Mucosa of stomach (tissue), 1 donor: ENCODE measurements around the gene STRIP2.

ENCODE experiments used
- H3K27me3 ChIP-seq: one replicate; pipeline ENCODE4 v1.7.0; 2013; ENCODE audit warnings: mild to moderate bottlenecking, low read length; ENCODE audit not compliant: control insufficient read depth, insufficient read depth
- H3K36me3 ChIP-seq: one replicate; pipeline ENCODE4 v1.7.0; 2013; ENCODE audit warnings: low read length; ENCODE audit not compliant: control insufficient read depth, insufficient read depth
- H3K4me1 ChIP-seq: one replicate; pipeline ENCODE4 v1.7.0; 2013; ENCODE audit warnings: mild to moderate bottlenecking, low read length; ENCODE audit not compliant: control insufficient read depth, insufficient read depth
- H3K4me3 ChIP-seq: one replicate; pipeline ENCODE4 v1.7.0; 2013; ENCODE audit warnings: low read length
- H3K9ac ChIP-seq: one replicate; pipeline ENCODE4 v1.7.0; 2013; ENCODE audit warnings: mild to moderate bottlenecking, low read length, moderate library complexity
- H3K9me3 ChIP-seq: one replicate; pipeline ENCODE4 v1.7.0; 2013; ENCODE audit warnings: mild to moderate bottlenecking, low read length, moderate library complexity; ENCODE audit not compliant: control insufficient read depth
- donor health status: Pancreatic carcinoma.

STRIP2 gene

DNA sequence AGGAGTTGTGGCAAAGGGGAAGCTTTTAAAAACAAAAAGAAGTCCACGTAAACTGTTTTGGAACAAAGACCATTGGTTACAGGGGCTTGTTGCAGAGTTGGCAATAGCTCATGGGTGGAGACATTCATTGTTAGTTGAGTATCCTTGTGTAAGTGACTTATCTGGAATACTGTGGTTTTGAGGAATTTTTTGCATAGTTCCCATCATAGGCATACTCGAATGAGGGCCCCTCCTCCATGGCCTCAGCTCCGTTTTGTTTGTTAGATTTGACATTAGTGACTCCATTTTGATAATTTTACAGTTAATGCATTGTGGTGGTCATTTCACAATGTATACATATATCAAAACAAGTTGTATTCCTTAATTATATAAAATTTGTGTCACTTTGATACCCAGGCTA lies 55.3 kb downstream of the STRIP2 start:
- H3K9me3 ChIP-seq, result no peaks in the 10 kb centered on the region
- no peak overlapping the region for H3K9ac ChIP-seq
- H3K36me3 ChIP-seq, result no peaks in the 10 kb centered on the region
- H3K27me3 ChIP-seq, result no peaks in the 10 kb centered on the region
- no peak overlapping the region for H3K4me3 ChIP-seq
- no peaks in the 10 kb centered on the region for H3K4me1 ChIP-seq

DNA sequence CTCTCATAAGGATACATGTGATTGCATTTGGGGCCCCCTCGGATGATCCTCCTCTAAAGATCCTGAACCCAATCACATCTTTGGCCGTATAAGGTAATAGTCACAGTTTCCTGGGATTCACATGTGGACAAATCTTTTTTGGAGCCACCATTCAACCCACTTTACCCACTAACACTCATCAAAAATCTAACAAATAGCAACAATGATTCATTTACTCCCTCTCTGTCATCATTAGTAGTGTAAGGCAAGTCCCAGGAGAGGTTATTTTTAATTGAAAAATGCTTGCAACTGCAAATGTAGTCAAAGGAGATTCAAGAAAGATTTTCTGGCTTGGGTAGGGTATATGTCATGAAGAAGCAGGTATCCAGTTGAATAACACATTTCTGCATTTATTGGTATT lies 58.2 kb downstream of the STRIP2 start:
- H3K9ac ChIP-seq, result no peak overlapping the region
- no peaks in the 10 kb centered on the region for H3K4me1 ChIP-seq
- H3K27me3 ChIP-seq, result no peaks in the 10 kb centered on the region
- H3K4me3 ChIP-seq, result no peak overlapping the region
- no peaks in the 10 kb centered on the region for H3K36me3 ChIP-seq
- no peaks in the 10 kb centered on the region for H3K9me3 ChIP-seq

- H3K36me3 ChIP-seq, result no peaks in the 10 kb centered on the region
- no peak overlapping the region for H3K4me3 ChIP-seq
- no peaks in the 10 kb centered on the region for H3K27me3 ChIP-seq
- no peak overlapping the region for H3K9ac ChIP-seq
- H3K9me3 ChIP-seq, result no peaks in the 10 kb centered on the region
- H3K4me1 ChIP-seq, result no peaks in the 10 kb centered on the region
Measured at GRCh38 chr7:129493555-129493954, 59.3 kb downstream of the STRIP2 start.

GRCh38 chr7:129494041-129494440 lies 59.8 kb downstream of the STRIP2 start:
- Histone ChIP-seq H3K27me3 (no peaks in the 10 kb centered on the region), H3K36me3 (no peaks in the 10 kb centered on the region), H3K4me1 (no peaks in the 10 kb centered on the region), H3K4me3 (no peak overlapping the region), H3K9ac (no peak overlapping the region), H3K9me3 (no peaks in the 10 kb centered on the region)

- Histone ChIP-seq H3K9me3 (no peaks in the 10 kb centered on the region), H3K36me3 (no peaks in the 10 kb centered on the region), H3K9ac (no peak overlapping the region), H3K27me3 (no peaks in the 10 kb centered on the region), H3K4me3 (no peak overlapping the region), H3K4me1 (no peaks in the 10 kb centered on the region)
Measured at GRCh38 chr7:129495987-129496386, 61.8 kb downstream of the STRIP2 start.

GRCh38 chr7:129496653-129497052 lies 62.4 kb downstream of the STRIP2 start:
- no peaks in the 10 kb centered on the region for H3K27me3 ChIP-seq
- H3K36me3 ChIP-seq, result no peaks in the 10 kb centered on the region
- H3K4me3 ChIP-seq, result no peak overlapping the region
- H3K9me3 ChIP-seq, result no peaks in the 10 kb centered on the region
- H3K4me1 ChIP-seq, result peaks cover under 1% of the 10 kb centered on the region
- no peak overlapping the region for H3K9ac ChIP-seq

DNA sequence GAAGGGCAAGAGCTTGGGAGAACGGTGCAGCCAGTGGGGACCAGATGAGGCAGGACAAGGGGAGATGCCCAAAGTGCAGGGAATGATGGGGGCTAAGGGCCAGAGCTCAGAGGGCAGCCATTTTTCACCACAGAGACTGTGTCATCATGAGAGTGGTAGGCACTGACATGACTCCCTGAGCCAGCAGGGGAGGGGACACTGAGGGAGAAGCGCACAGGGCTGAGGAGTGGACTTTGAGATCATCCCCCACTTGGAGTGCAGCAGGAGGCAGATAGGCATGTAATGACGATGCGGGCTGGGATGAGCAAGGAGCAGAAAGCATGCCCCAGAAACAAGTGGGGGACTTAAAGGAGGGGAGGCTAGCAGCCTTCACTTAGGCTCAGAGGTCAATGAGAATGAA lies 62.9 kb downstream of the STRIP2 start:
- Histone ChIP-seq H3K4me1 (peaks cover 3% of the 10 kb centered on the region), H3K9ac (no peak overlapping the region), H3K36me3 (no peaks in the 10 kb centered on the region), H3K9me3 (no peaks in the 10 kb centered on the region), H3K4me3 (no peak overlapping the region), H3K27me3 (no peaks in the 10 kb centered on the region)

DNA sequence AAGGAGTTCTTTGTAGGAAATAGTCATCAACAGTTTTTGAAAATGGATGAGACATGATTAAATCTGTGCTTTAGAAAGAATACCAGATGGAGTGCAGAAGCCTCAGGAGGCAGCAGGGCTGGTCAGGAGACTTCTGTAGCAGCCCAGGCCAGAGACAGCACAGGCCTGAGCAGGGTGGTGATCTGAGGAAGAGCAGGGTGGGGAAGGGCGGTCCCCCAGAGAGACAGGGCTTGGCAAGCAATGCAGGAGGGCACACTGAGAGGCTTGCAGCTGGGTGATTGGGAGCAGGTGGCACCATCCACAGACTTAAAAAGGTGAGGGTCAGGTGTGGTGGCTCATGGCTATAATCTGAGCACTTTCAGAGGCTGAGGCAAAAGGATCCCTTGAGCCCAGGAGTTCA lies 63.8 kb downstream of the STRIP2 start:
- peaks cover 5% of the 10 kb centered on the region for H3K27me3 ChIP-seq
- no peak overlapping the region for H3K9ac ChIP-seq
- no peaks in the 10 kb centered on the region for H3K36me3 ChIP-seq
- peaks cover 8% of the 10 kb centered on the region for H3K4me1 ChIP-seq
- H3K4me3 ChIP-seq, result no peak overlapping the region
- no peaks in the 10 kb centered on the region for H3K9me3 ChIP-seq

DNA sequence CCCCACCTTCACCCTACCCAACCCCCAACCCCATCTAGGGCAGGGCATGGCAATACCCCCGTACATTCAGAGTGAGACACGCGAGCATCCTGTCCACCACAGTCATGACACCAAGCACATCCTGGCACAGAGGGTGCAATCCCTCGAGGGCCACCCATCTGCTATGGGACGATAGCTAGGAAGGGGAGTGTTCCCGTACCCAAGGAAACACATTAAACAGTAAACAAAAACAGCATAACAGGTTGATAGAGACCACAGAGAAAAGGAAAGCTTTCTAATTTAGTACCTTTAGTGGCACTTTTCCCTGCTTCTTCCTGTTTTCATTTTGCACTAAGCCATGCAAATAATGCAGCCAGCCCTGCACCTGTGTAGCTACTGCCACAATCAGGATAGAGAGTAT lies 65.8 kb downstream of the STRIP2 start:
- Histone ChIP-seq H3K36me3 (no peaks in the 10 kb centered on the region), H3K4me3 (no peak overlapping the region), H3K27me3 (peaks cover 8% of the 10 kb centered on the region), H3K4me1 (peaks cover 10% of the 10 kb centered on the region), H3K9me3 (no peaks in the 10 kb centered on the region), H3K9ac (no peak overlapping the region)

DNA sequence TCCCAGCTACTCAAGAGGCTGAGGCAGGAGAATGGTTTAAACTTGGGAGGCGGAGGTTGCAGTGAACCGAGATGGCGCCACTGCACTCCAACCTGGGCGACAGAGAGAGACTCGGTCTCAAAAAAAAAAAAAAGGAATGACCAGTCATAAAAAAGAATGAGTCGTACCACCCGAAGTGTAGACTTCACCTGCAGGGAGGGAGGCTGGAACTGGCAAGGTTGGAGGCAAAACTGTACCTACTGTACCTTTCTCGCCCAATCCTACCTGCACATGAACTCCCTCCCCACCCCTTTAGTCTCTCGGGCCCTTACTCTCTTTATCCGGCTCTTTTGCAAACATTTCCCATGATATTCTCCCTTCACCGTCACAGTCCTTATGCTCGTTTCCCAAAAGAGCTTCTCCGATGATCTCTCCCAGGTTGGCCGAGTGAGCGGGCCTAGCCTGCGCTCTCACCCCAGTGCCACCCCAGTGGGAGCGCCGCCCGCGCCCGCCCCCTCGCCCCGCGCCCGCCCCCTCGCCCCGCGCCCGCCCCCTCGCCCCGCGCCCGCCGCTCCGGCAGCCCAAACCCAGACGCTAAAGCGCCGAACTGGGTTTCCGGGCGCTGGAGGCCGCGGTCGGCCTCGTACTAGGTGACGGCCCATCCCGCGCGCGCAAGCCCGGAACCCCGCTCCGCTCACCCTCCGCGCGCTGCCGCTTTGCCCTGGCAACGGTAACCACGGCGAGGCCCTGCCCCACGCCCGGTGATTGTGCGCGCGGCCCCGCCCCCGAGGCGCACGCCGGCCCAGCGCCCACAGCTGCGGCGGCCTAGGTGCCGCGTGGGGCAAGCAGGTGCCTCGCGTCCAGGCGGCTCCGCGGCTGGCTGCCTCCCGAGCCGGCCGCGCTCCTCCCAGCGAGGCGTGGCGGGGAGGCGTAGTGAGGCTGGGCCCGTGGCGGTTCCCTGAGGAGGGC lies 67.8 kb downstream of the STRIP2 start, which contains the start of gene SMKR1:
Gene SMKR1 (plus strand): TSS at position 772 of the 948 bp plus-strand sequence. CDS start 294 bp downstream, outside the sequence.
- H3K4me3 ChIP-seq, result peak within 1 kb of the TSS; percentile 31

DNA sequence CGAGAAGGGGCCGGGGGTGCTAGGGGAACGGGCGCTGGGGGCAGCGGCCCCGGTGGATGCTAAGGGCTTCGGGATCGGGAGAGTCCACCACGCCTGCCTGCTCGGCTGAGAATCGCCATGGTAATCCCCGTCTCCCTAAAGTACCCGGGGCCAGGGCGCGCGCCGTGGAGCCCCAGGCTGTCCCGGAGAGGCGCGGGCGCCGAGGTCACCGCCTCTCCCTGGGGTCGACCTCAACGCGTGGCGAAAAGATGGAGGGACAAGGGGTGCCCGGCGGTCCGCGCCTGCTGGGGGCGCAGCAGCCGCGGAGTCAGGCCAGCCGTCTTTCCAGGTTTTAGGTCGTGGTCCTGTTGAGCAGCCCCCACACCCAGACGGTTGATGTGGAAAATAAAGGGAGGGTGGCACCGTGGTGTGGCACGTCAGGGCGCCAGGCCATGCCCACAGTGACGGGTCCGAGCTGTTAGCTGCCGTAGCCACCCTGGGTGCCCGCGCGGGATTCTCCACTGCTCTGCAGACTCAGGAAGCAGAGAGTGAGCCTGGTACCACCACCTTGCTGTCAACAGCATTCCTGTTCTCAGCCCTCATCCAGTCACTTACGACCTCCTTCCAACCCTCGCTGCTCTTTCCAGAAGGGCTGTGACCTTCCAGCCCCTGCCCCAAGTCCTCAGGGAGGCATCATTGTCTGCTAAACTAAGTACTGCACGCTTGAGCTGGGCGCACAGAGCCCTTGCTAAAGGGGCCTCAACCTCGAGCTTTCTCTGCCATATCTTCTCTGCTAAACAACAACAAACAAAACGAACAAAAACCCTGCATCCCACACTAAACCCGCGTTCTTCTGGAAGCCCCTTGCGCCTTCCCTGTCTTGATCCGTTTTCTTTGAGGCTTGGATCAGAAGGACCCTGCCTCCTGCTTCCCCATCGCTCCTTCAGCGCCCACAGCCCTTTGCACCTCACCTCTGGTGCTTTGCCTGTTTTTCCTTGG lies 68.8 kb downstream of the STRIP2 start:
- peaks cover 8% of the 10 kb centered on the region for H3K27me3 ChIP-seq
- H3K9ac ChIP-seq, result peak overlapping the region; percentile 53
- peak overlapping the region; percentile 31 for H3K4me3 ChIP-seq

More for the DNA sequence above, 67.8 kb downstream of the STRIP2 start, which contains the start of gene SMKR1:
- peaks cover 10% of the 10 kb centered on the region for H3K4me1 ChIP-seq
- no peaks in the 10 kb centered on the region for H3K36me3 ChIP-seq
- H3K9me3 ChIP-seq, result no peaks in the 10 kb centered on the region
- H3K27me3 ChIP-seq, result peaks cover 8% of the 10 kb centered on the region
- peak within 1 kb of the TSS; percentile 53 for H3K9ac ChIP-seq

DNA sequence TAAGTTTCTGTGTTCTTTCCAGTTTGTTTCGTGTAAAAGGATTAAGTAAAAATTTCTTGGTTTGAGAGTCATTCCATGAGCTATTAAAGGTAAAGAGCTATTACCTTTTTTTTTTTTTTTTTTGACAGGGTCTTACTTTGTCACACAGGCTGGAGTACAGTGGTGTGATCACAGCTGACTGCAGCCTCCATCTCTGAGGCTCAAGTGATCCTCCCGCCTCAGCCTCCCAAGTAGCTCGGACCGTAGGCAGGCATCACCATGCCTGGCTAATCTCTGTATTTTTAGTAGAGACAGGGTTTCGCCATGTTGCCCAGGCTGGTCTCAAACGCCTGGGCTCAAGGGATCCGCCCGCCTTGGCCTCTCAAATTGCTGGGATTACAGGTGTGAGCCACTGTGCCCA lies 69.5 kb downstream of the STRIP2 start:
- Histone ChIP-seq H3K27me3 (peaks cover 8% of the 10 kb centered on the region), H3K36me3 (no peaks in the 10 kb centered on the region), H3K9ac (no peak overlapping the region), H3K4me1 (peaks cover 10% of the 10 kb centered on the region), H3K9me3 (no peaks in the 10 kb centered on the region), H3K4me3 (no peak overlapping the region)

More for the DNA sequence above, 68.8 kb downstream of the STRIP2 start:
- H3K4me1 ChIP-seq, result peaks cover 10% of the 10 kb centered on the region
- no peaks in the 10 kb centered on the region for H3K36me3 ChIP-seq
- H3K9me3 ChIP-seq, result no peaks in the 10 kb centered on the region
